ENCODE measurements around the gene CLEC3B.

GRCh38 chr3:45084820-45085816 is 59.0 kb downstream of the CLEC3B start:
- TF ChIP-seq CTCF (IDR thresholded peaks at IDR 0.05) (no peak), POLR2A (IDR thresholded peaks at IDR 0.05) (no peak)
